ENCODE data around the gene CTNNA1. TPM values are rescaled to one million over a fixed set of nuclear protein-coding genes. Genes with fewer than 3 reads are reported as not detected.

CTNNA1 gene
- total and polyA plus RNA-seq, 2 donors (not counting 3 experiments of a cell fraction or from before 2014, with no cell fraction given): 156 to 394 TPM

DNA sequence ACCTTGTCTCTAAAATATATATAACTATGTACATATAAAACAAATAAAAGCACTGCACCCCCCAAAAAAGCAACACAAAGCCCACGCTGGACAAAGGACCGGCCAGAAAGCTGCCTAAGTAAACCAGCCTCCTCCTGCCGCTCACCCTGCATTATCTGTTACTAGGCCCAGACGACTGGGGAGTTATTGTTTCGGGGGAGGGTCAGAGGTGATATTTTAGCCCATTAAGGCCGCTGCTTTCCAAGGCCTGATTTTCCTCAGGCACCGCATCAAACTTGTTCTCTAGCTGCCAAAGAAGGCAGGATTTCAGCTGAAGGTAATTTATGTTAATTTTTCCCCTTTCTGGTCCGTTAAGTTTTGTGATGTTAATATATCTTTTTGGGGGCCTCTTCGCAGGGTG, 44.0 kb upstream of the CTNNA1 start:
- no peak overlapping the region for H3K4me2 ChIP-seq (ENCODE audit: insufficient read depth, low read length)
- no TSS peak for BruUV-seq (replicated peaks)
- H3K9me3 ChIP-seq (replicated peaks; ENCODE audit: control insufficient read depth, insufficient read depth, low read length): no peaks in the 10 kb centered on the region
- no peaks in the 10 kb centered on the region for H3K36me3 ChIP-seq (ENCODE audit: control insufficient read depth in 2 of 2, extremely low read depth in 1 of 2, insufficient read depth in 2 of 2, low read length in 2 of 2)
- DNase-seq (ENCODE audit: low read depth, low spot score): no peak
- no peak overlapping the region for H3K9ac ChIP-seq (replicated peaks; ENCODE audit: extremely low read depth, insufficient read depth, low read length)
- H4K20me1 ChIP-seq (replicated peaks; ENCODE audit: control insufficient read depth, extremely low read depth, insufficient read depth, low read length): no peaks in the 10 kb centered on the region
- H3K27ac ChIP-seq (ENCODE audit: insufficient read depth, low read depth, low read length): no peak overlapping the region
- FAIRE-seq: no peak
- peaks cover 0 to 4% of the 10 kb centered on the region in 2 experiments for H3K27me3 ChIP-seq (ENCODE audit: control insufficient read depth in 2 of 2, insufficient read depth in 2 of 2, low read length in 2 of 2)
- CTCF ChIA-PET: interaction anchor here (1.4 kb wide), 1 partner anchor 81 kb away, joined by 3 read pairs; no protein-coding TSS in a partner anchor
- dilution Hi-C loops (cut with MboI; ENCODE audit: extremely low pct_ligation_motif_present, low sequenced_read_pairs) (no loop called here), intact Hi-C loops (cut with micrococcal nuclease) (no loop called here)
- H3K4me3 ChIP-seq (replicated peaks in 1 of 3; ENCODE audit: insufficient read depth in 1 of 3, low read depth in 1 of 3, low read length in 3 of 3): no peak overlapping the region
- POLR2A ChIA-PET: no interaction called here
- no peaks in the 10 kb centered on the region for H3K9me1 ChIP-seq (replicated peaks; ENCODE audit: control insufficient read depth, extremely low read depth, insufficient read depth, low read length)
- no peaks in the 10 kb centered on the region for H3K4me1 ChIP-seq (ENCODE audit: control insufficient read depth, extremely low read depth, insufficient read depth, low read length)
- TF ChIP-seq JUN (IDR thresholded peaks at IDR 0.05; ENCODE audit: borderline replicate concordance, insufficient read depth, insufficient read length, low read depth) (no peak), MYC (IDR thresholded peaks at IDR 0.05; ENCODE audit: low read depth, low read length) (no peak)
- no peak overlapping the region for H2AFZ ChIP-seq (ENCODE audit: low read depth, low read length)
- no peaks in the 10 kb centered on the region for H3K79me2 ChIP-seq (ENCODE audit: control insufficient read depth, insufficient read depth, low read length)

DNA sequence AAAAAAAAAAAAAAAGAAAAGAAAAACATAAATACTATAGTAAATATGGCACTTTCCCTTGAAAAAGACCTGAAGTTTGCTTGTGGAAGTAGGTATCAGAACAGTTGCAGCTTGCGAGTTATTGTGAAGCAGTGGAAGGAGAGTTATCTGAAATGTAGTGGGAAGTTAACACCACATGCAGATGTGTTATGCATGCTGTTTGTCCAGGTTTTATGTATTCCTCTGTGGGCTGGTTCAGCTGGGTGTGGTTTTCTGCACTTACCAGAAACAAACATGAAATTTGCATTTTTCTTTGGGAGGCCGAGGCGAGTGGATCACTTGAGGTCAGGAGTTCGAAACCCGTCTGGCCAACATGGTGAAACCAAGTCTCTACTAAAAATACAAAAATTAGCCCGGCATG, 42.1 kb upstream of the CTNNA1 start:
- FAIRE-seq (no peak), DNase-seq (ENCODE audit: low read depth, low spot score) (no peak)
- Histone ChIP-seq H3K9ac (replicated peaks; ENCODE audit: extremely low read depth, insufficient read depth, low read length) (no peak overlapping the region), H3K9me1 (replicated peaks; ENCODE audit: control insufficient read depth, extremely low read depth, insufficient read depth, low read length) (no peaks in the 10 kb centered on the region), H4K20me1 (replicated peaks; ENCODE audit: control insufficient read depth, extremely low read depth, insufficient read depth, low read length) (no peaks in the 10 kb centered on the region), H3K4me1 (ENCODE audit: control insufficient read depth, extremely low read depth, insufficient read depth, low read length) (no peaks in the 10 kb centered on the region), H2AFZ (ENCODE audit: low read depth, low read length) (no peak overlapping the region), H3K27ac (ENCODE audit: insufficient read depth, low read depth, low read length) (no peak overlapping the region), H3K36me3 (ENCODE audit: control insufficient read depth in 2 of 2, extremely low read depth in 1 of 2, insufficient read depth in 2 of 2, low read length in 2 of 2) (no peaks in the 10 kb centered on the region), H3K4me2 (ENCODE audit: insufficient read depth, low read length) (no peak overlapping the region), H3K4me3 (replicated peaks in 1 of 3; ENCODE audit: insufficient read depth in 1 of 3, low read depth in 1 of 3, low read length in 3 of 3) (no peak overlapping the region), H3K9me3 (replicated peaks; ENCODE audit: control insufficient read depth, insufficient read depth, low read length) (no peaks in the 10 kb centered on the region), H3K27me3 (ENCODE audit: control insufficient read depth in 2 of 2, insufficient read depth in 2 of 2, low read length in 2 of 2) (peaks cover 0 to 1% of the 10 kb centered on the region in 2 experiments), H3K79me2 (ENCODE audit: control insufficient read depth, insufficient read depth, low read length) (no peaks in the 10 kb centered on the region)
- no TSS peak for BruUV-seq (replicated peaks)
- dilution Hi-C loops (cut with MboI; ENCODE audit: extremely low pct_ligation_motif_present, low sequenced_read_pairs): no loop called here
- POLR2A ChIA-PET: no interaction called here
- CTCF ChIA-PET: interaction anchor here (0.7 kb wide), 1 partner anchor 124 kb away, joined by 3 read pairs; no protein-coding TSS in a partner anchor
- intact Hi-C loops (cut with micrococcal nuclease): no loop called here
- TF ChIP-seq GATA2 (IDR thresholded peaks at IDR 0.05; ENCODE audit: insufficient read depth, insufficient read length, low read depth, low read length) (no peak), JUN (IDR thresholded peaks at IDR 0.05; ENCODE audit: borderline replicate concordance, insufficient read depth, insufficient read length, low read depth) (no peak), POLR2AphosphoS5 (IDR thresholded peaks at IDR 0.05; ENCODE audit: insufficient read depth, low read depth, low read length) (no peak)
- TF ChIP-seq, protein P1, sequence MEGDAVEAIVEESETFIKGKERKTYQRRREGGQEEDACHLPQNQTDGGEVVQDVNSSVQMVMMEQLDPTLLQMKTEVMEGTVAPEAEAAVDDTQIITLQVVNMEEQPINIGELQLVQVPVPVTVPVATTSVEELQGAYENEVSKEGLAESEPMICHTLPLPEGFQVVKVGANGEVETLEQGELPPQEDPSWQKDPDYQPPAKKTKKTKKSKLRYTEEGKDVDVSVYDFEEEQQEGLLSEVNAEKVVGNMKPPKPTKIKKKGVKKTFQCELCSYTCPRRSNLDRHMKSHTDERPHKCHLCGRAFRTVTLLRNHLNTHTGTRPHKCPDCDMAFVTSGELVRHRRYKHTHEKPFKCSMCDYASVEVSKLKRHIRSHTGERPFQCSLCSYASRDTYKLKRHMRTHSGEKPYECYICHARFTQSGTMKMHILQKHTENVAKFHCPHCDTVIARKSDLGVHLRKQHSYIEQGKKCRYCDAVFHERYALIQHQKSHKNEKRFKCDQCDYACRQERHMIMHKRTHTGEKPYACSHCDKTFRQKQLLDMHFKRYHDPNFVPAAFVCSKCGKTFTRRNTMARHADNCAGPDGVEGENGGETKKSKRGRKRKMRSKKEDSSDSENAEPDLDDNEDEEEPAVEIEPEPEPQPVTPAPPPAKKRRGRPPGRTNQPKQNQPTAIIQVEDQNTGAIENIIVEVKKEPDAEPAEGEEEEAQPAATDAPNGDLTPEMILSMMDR (IDR thresholded peaks at IDR 0.05; ENCODE audit: extremely low read depth in 1 of 2, insufficient read depth in 1 of 2, low read depth in 1 of 2, low read length in 2 of 2): no peak
- TF ChIP-seq, protein P2, sequence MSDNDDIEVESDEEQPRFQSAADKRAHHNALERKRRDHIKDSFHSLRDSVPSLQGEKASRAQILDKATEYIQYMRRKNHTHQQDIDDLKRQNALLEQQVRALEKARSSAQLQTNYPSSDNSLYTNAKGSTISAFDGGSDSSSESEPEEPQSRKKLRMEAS (IDR thresholded peaks at IDR 0.05; ENCODE audit: insufficient read depth, insufficient read length): no peak

All from endothelial cell of umbilical vein (primary cell).